ENCODE data around the gene DUSP9. TPM values are rescaled to one million over a fixed set of nuclear protein-coding genes. Genes with fewer than 3 reads are reported as not detected.

Gene DUSP9
- 10 to 100 TPM in 1 of 9 donors, under 1 TPM in 5, not detected in 3; 0.11 to 15.9 (median 0.24) TPM for total RNA-seq
- polyA plus RNA-seq: not detected
- long read RNA-seq, donor 1, partial matches to known transcripts: 0 of 5 reads
- long read RNA-seq, donor 1, other reads (novel, unspliced or antisense): 0 of 5 reads
- long read RNA-seq, donor 2, transcript DUSP9-202 (4 exons, 2,289 nt): major isoform, 8 of 10 reads
- long read RNA-seq, donor 2, partial matches to known transcripts: 0 of 10 reads
- long read RNA-seq, donor 2, other reads (novel, unspliced or antisense): 0 of 10 reads
- long read RNA-seq, donor 3, partial matches to known transcripts: 0 of 1 reads
- long read RNA-seq, donor 3, other reads (novel, unspliced or antisense): 0 of 1 reads
- long read RNA-seq, donor 4: 0 reads
- long read RNA-seq, donor 5, partial matches to known transcripts: 0 of 1 reads
- long read RNA-seq, donor 5, other reads (novel, unspliced or antisense): 0 of 1 reads
- long read RNA-seq, donor 6: 0 reads
- long read RNA-seq, donor 7, partial matches to known transcripts: 0 of 4 reads
- long read RNA-seq, donor 7, other reads (novel, unspliced or antisense): 0 of 4 reads
- long read RNA-seq, donor 8, transcript DUSP9-201 (4 exons, 2,433 nt): major isoform, 9 of 18 reads
- long read RNA-seq, donor 8, transcript DUSP9-202 (4 exons, 2,289 nt): major isoform, 9 of 18 reads
- long read RNA-seq, donor 8, partial matches to known transcripts: 0 of 18 reads
- long read RNA-seq, donor 8, other reads (novel, unspliced or antisense): 0 of 18 reads
- long read RNA-seq, donor 9, transcript DUSP9-201 (4 exons, 2,433 nt): major isoform, 5 of 6 reads
- long read RNA-seq, donor 9, partial matches to known transcripts: 0 of 6 reads
- long read RNA-seq, donor 9, other reads (novel, unspliced or antisense): 0 of 6 reads
- long read RNA-seq, donor 10, partial matches to known transcripts: 0 of 5 reads
- long read RNA-seq, donor 10, other reads (novel, unspliced or antisense): 0 of 5 reads

GRCh38 chrX:153646620-153647373 is at the start of gene DUSP9:
TSS of gene DUSP9 (plus strand) at chrX:153647203. CDS start at chrX:153647954, 751 bp downstream.
- peak in 5 of 7 donors; percentile 22 to 56 (median 31) for DNase-seq
- TF ChIP-seq CTCF (IDR thresholded peaks at IDR 0.05) (no peak), POLR2A (IDR thresholded peaks at IDR 0.05) (no peak)
- peak within 1 kb of the TSS in 1 of 4 donors; percentile 39 for H3K4me3 ChIP-seq
- no peaks in the 10 kb centered on the region for H3K9me3 ChIP-seq (replicated peaks in 1 of 3)
- H3K27ac ChIP-seq: no peak within 1 kb of the TSS
- peaks cover 0 to 5% of the 10 kb centered on the region in 2 donors for H3K4me1 ChIP-seq (replicated peaks in 1 of 2)
- intact Hi-C loops (cut with DNase I): loop anchor here (5.0 to 10.0 kb wide), 2 partner anchors 34 to 92 kb away; no protein-coding TSS in a partner anchor
- WGBS, 4 donors: 6 to 83% (median 31%) methylated on average over 2 to 53 of the region's 53 CpGs
- no peaks in the 10 kb centered on the region for H3K36me3 ChIP-seq (replicated peaks in 1 of 2)
- peaks cover 58% of the 10 kb centered on the region for H3K27me3 ChIP-seq

GRCh38 chrX:153598541-153599191 is 48.3 kb upstream of the DUSP9 start, which contains the start of gene CCNQ:
TSS of gene CCNQ (minus strand) at chrX:153599139. CDS start at chrX:153599073, 66 bp downstream.
- no peaks in the 10 kb centered on the region for H3K27me3 ChIP-seq
- peak within 1 kb of the TSS in 3 of 5 donors; percentile 26 to 82 (median 44) for H3K27ac ChIP-seq
- 1 to 43% (median 30%) methylated on average over 3 to 60 of the region's 79 CpGs; no CpG with 5 or more reads in 1 of the 4 donors for WGBS, 4 donors
- peaks cover 0 to 14% of the 10 kb centered on the region in 2 donors for H3K36me3 ChIP-seq (replicated peaks in 1 of 2)
- TF ChIP-seq POLR2A (IDR thresholded peaks at IDR 0.05): peak; percentile 50 to 61
- TF ChIP-seq CTCF (IDR thresholded peaks at IDR 0.05): no peak
- no peaks in the 10 kb centered on the region for H3K4me1 ChIP-seq (replicated peaks in 1 of 2)
- peak in 3 of 7 donors; percentile 28 to 40 (median 31) for DNase-seq
- H3K4me3 ChIP-seq: peak within 1 kb of the TSS in 2 of 4 donors; percentile 40 to 76
- no peaks in the 10 kb centered on the region for H3K9me3 ChIP-seq (replicated peaks in 1 of 3)
- intact Hi-C loops (cut with DNase I): no loop called here

- intact Hi-C loops (cut with DNase I): no loop called here
- Histone ChIP-seq H3K27me3 (no peaks in the 10 kb centered on the region), H3K27ac (peak overlapping the region in 2 of 5 donors; percentile 26 to 82), H3K4me3 (peak overlapping the region in 2 of 4 donors; percentile 18 to 76), H3K4me1 (replicated peaks in 1 of 2) (no peaks in the 10 kb centered on the region), H3K36me3 (replicated peaks in 1 of 2) (peaks cover 0 to 7% of the 10 kb centered on the region in 2 donors), H3K9me3 (replicated peaks in 1 of 3) (no peaks in the 10 kb centered on the region)
- TF ChIP-seq POLR2A (IDR thresholded peaks at IDR 0.05): no peak
- TF ChIP-seq CTCF (IDR thresholded peaks at IDR 0.05): peak in 2 of 6 experiments; percentile 6 to 14
- 0 to 28% (median 10%) methylated on average over 3 to 66 of the region's 79 CpGs for WGBS, 4 donors
- peak; percentile 86 to 92 (median 87) for DNase-seq
Measured at GRCh38 chrX:153599192-153600031, 47.6 kb upstream of the DUSP9 start.
